Measurements from ENCODE around the gene STAP2. TPM values are rescaled to one million over a fixed set of nuclear protein-coding genes. Genes with fewer than 3 reads are reported as not detected.

STAP2 gene
- total and polyA plus RNA-seq, 10 of the 15 experiments (the other 5 are each of a cell fraction or from before 2014, with no cell fraction given) = 0.84 to 22.4 (median 15.2) TPM

DNA sequence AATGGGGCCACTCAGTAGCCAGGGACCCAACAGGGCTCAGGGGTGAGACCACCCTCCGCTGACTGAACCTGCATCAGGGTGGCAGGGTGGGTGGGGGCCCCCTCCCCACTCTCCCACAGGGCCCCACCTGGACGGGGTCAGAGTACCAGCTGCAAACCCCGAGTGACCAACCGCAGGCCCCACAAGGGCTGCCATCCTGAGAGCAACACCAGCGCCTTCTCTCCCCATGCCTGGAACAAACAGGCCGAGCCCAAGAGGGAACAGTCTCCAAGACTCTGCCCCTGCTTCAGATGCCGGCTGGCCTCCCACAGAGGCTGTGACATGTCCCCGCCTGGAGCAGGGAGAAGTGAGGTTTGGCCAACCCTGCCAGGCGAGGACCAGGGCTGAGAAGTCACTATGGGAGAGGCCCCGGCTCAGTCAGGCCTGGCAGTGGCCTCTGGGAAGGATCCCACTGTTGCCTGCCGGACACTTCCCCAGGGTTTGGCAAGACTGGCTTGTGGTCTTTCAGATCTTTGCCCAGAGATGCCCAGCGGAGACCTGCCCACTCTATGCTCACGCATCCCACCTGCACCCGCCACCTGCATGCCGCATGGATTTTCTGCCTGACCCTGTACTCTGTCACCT lies 31.9 kb upstream of the STAP2 start (continued):
- TF ChIP-seq, protein P1, sequence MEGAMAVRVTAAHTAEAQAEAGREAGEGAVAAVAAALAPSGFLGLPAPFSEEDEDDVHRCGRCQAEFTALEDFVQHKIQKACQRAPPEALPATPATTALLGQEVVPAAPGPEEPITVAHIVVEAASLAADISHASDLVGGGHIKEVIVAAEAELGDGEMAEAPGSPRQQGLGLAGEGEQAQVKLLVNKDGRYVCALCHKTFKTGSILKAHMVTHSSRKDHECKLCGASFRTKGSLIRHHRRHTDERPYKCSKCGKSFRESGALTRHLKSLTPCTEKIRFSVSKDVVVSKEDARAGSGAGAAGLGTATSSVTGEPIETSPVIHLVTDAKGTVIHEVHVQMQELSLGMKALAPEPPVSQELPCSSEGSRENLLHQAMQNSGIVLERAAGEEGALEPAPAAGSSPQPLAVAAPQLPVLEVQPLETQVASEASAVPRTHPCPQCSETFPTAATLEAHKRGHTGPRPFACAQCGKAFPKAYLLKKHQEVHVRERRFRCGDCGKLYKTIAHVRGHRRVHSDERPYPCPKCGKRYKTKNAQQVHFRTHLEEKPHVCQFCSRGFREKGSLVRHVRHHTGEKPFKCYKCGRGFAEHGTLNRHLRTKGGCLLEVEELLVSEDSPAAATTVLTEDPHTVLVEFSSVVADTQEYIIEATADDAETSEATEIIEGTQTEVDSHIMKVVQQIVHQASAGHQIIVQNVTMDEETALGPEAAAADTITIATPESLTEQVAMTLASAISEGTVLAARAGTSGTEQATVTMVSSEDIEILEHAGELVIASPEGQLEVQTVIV (IDR thresholded peaks at IDR 0.05; ENCODE audit: borderline replicate concordance, partially characterized antibody) = no peak
- TF ChIP-seq SMAD5 (IDR thresholded peaks at IDR 0.05; ENCODE audit: low read depth) = no peak

DNA sequence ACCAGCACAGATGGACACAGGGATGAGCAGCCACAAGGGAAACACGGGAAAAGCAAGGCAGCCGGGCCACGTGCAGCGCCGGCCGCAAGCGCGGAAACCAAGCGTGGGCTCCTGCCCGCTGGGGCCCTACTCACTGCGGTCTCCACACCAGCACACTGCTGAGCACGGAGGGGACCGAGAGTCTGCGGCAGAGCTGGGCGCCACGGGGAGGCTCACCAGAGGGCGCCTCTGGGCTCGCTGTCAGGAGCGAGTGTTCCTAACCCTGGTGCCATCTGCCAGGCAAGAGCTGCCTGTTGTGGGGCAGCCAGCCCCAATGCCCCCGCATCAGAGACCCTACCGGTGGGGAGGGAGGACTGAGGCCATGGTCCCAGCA lies 31.2 kb upstream of the STAP2 start:
- no peaks in the 10 kb centered on the region for H4K20me1 ChIP-seq (ENCODE audit: control insufficient read depth, insufficient read depth)
- peaks cover 61% of the 10 kb centered on the region for H3K4me1 ChIP-seq (ENCODE audit: control insufficient read depth, insufficient read depth, low read length)
- 2% methylated on average over 21 of the region's 21 CpGs for WGBS (ENCODE audit: insufficient coverage, insufficient replicate concordance, low lambda C conversion rate, missing lambda C conversion rate)
- peaks cover 69% of the 10 kb centered on the region for H3K79me2 ChIP-seq (ENCODE audit: control insufficient read depth, insufficient read depth, low read length)
- POLR2A ChIA-PET = interaction anchor here (0.9 to 2.0 kb wide), 7 partner anchors 10 to 32 kb away, joined by 3 to 11 read pairs (median 5); partner anchors contain the start of genes CHAF1A and MPND
- SMC1A ChIA-PET (ENCODE audit: uncharacterized antibody, unreplicated experiment) = interaction anchor here (0.8 to 1.5 kb wide), 5 partner anchors 10 to 32 kb away, joined by 3 to 5 read pairs (median 5); partner anchors contain the start of genes CHAF1A and SH3GL1
- FAIRE-seq (peak; percentile 94), DNase-seq (ENCODE audit: low read depth, low spot score) (no peak), ATAC-seq (peak; percentile 83)
- no peaks in the 10 kb centered on the region for H3K9me3 ChIP-seq (replicated peaks; ENCODE audit: control insufficient read depth, insufficient read depth, low read length)
- H3K27ac ChIP-seq (ENCODE audit: control insufficient read depth, insufficient read depth) = peak overlapping the region; percentile 98
- H3K9ac ChIP-seq (ENCODE audit: control insufficient read depth, insufficient read depth, low read length) = peak overlapping the region; percentile 84
- no peak overlapping the region for H2AFZ ChIP-seq (ENCODE audit: control insufficient read depth, low read depth, low read length)
- CTCF ChIA-PET = interaction anchor here (0.6 to 3.3 kb wide), 12 partner anchors 9 to 116 kb away, joined by 3 to 16 read pairs (median 4); partner anchors contain the start of genes CHAF1A and SH3GL1
- RAD21 ChIA-PET (ENCODE audit: unreplicated experiment) = interaction anchor here (0.6 to 1.8 kb wide), 8 partner anchors 11 to 35 kb away, joined by 3 to 10 read pairs (median 4); partner anchors contain the start of genes CHAF1A, MPND and SH3GL1
- peak overlapping the region; percentile 71 for H3K4me3 ChIP-seq
- BruUV-seq (replicated peaks) = no TSS peak
- in situ Hi-C loops (cut with MboI) (no loop called here), intact Hi-C loops (cut with micrococcal nuclease; ENCODE audit: unreplicated experiment) (loop anchor here (1.0 kb wide), 1 partner anchor 30 kb away; the partner anchor contains the start of gene SH3GL1)
- H3K36me3 ChIP-seq (ENCODE audit: control insufficient read depth in 2 of 2, insufficient read depth in 2 of 2, low read length in 1 of 2) = peaks cover 14 to 37% of the 10 kb centered on the region in 2 experiments; a peak in 3 of 4 replicates
- no peaks in the 10 kb centered on the region for H3K27me3 ChIP-seq (replicated peaks in 1 of 2; ENCODE audit: control insufficient read depth in 2 of 2, insufficient read depth in 2 of 2, low read length in 1 of 2)
- H3K4me2 ChIP-seq (ENCODE audit: control insufficient read depth, insufficient read depth) = peak overlapping the region; percentile 99
- TF ChIP-seq NFYB (IDR thresholded peaks at IDR 0.05; ENCODE audit: insufficient read depth, low read depth, low read length) (no peak), PAX5 (IDR thresholded peaks at IDR 0.05; ENCODE audit: borderline replicate concordance, low read depth, low read length) (peak; percentile 76; the same call in 1 of the 2 replicates), JUNB (IDR thresholded peaks at IDR 0.05) (no peak), BMI1 (IDR thresholded peaks at IDR 0.05; ENCODE audit: borderline replicate concordance) (no peak), POLR2AphosphoS5 (IDR thresholded peaks at IDR 0.05; ENCODE audit: low read length) (no peak), IRF4 (IDR thresholded peaks at IDR 0.05; ENCODE audit: low read depth, low read length) (peak; percentile 63), NFIC (IDR thresholded peaks at IDR 0.05; ENCODE audit: low read depth, low read length) (no peak), POU2F2 (IDR thresholded peaks at IDR 0.05; ENCODE audit: borderline replicate concordance, low read depth, low read length) (peak; percentile 36; the same call in 1 of the 3 replicates), CBFB (IDR thresholded peaks at IDR 0.05; ENCODE audit: low read depth) (no peak; the same call in 1 of the 2 replicates)
- TF ChIP-seq, protein P2, sequence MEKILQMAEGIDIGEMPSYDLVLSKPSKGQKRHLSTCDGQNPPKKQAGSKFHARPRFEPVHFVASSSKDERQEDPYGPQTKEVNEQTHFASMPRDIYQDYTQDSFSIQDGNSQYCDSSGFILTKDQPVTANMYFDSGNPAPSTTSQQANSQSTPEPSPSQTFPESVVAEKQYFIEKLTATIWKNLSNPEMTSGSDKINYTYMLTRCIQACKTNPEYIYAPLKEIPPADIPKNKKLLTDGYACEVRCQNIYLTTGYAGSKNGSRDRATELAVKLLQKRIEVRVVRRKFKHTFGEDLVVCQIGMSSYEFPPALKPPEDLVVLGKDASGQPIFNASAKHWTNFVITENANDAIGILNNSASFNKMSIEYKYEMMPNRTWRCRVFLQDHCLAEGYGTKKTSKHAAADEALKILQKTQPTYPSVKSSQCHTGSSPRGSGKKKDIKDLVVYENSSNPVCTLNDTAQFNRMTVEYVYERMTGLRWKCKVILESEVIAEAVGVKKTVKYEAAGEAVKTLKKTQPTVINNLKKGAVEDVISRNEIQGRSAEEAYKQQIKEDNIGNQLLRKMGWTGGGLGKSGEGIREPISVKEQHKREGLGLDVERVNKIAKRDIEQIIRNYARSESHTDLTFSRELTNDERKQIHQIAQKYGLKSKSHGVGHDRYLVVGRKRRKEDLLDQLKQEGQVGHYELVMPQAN (conservative IDR thresholded peaks at IDR 0.05) = no peak
- TF ChIP-seq, protein P3, sequence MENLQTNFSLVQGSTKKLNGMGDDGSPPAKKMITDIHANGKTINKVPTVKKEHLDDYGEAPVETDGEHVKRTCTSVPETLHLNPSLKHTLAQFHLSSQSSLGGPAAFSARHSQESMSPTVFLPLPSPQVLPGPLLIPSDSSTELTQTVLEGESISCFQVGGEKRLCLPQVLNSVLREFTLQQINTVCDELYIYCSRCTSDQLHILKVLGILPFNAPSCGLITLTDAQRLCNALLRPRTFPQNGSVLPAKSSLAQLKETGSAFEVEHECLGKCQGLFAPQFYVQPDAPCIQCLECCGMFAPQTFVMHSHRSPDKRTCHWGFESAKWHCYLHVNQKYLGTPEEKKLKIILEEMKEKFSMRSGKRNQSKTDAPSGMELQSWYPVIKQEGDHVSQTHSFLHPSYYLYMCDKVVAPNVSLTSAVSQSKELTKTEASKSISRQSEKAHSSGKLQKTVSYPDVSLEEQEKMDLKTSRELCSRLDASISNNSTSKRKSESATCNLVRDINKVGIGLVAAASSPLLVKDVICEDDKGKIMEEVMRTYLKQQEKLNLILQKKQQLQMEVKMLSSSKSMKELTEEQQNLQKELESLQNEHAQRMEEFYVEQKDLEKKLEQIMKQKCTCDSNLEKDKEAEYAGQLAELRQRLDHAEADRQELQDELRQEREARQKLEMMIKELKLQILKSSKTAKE (IDR thresholded peaks at IDR 0.05; ENCODE audit: low read depth, poor library complexity, severe bottlenecking) = no peak
- TF ChIP-seq, protein P4, sequence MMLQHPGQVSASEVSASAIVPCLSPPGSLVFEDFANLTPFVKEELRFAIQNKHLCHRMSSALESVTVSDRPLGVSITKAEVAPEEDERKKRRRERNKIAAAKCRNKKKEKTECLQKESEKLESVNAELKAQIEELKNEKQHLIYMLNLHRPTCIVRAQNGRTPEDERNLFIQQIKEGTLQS (IDR thresholded peaks at IDR 0.05; ENCODE audit: borderline replicate concordance, extremely low read depth, low read depth, low read length) = no peak

All from GM12878 (cell line).